GM18498 (cell line): ENCODE results near the gene TOGARAM2.
"Not testable (repeated sequence)": the region's sequence is repeated elsewhere in the genome, so short reads cannot be mapped to it uniquely, and the experiment has no call there.

Source experiments
- ATAC-seq: cut with Tn5 transposase; IDR thresholded peaks from one replicate; pipeline ENCODE4 v1.9.1; 2021; ENCODE audit warnings: mild to moderate bottlenecking, moderate library complexity; ENCODE audit not compliant: unreplicated experiment

The TOGARAM2 gene

GRCh38 chr2:29071032-29071975 is 90.2 kb downstream of the TOGARAM2 start:
- no peak for ATAC-seq

GRCh38 chr2:29072251-29072650 is 91.2 kb downstream of the TOGARAM2 start:
- no peak for ATAC-seq

GRCh38 chr2:29072971-29073725 is 92.0 kb downstream of the TOGARAM2 start:
- no peak for ATAC-seq

- ATAC-seq = no peak
Measured at GRCh38 chr2:29073933-29074332, 92.8 kb downstream of the TOGARAM2 start.

- ATAC-seq = no peak
Measured at GRCh38 chr2:29074411-29074810, 93.3 kb downstream of the TOGARAM2 start, which contains the start of gene PCARE. TSS of gene PCARE (minus strand) at chr2:29074523. CDS start at chr2:29074261, 262 bp downstream.

GRCh38 chr2:29075894-29076705 is 95.0 kb downstream of the TOGARAM2 start:
- ATAC-seq = no peak

- no peak for ATAC-seq
Measured at GRCh38 chr2:29079887-29080286, 98.8 kb downstream of the TOGARAM2 start.

- no peak for ATAC-seq
Measured at GRCh38 chr2:29080886-29081743, 100.0 kb downstream of the TOGARAM2 start.

GRCh38 chr2:29082804-29083495 is 101.9 kb downstream of the TOGARAM2 start:
- peak; percentile 62 for ATAC-seq

- ATAC-seq = no peak
Measured at GRCh38 chr2:29084554-29084953, 103.5 kb downstream of the TOGARAM2 start.

- ATAC-seq = not testable (repeated sequence)
Measured at GRCh38 chr2:29090311-29090710, 109.2 kb downstream of the TOGARAM2 start.

- no peak for ATAC-seq
Measured at GRCh38 chr2:29096969-29097368, 115.9 kb downstream of the TOGARAM2 start.

- ATAC-seq = no peak
Measured at GRCh38 chr2:29097569-29097968, 116.5 kb downstream of the TOGARAM2 start.

- ATAC-seq = no peak
Measured at GRCh38 chr2:29100564-29100963, 119.5 kb downstream of the TOGARAM2 start.
